H54 (cell line): ENCODE results near the gene CNTNAP2.
"Not testable (repeated sequence)": the region's sequence is repeated elsewhere in the genome, so short reads cannot be mapped to it uniquely, and the experiment has no call there.

ENCODE experiments used
- DNase-seq: peaks from one replicate; pipeline ENCODE4 v3.0.0; 2011; ENCODE audit warnings: low spot score, mixed read lengths; ENCODE audit not compliant: insufficient read length
- FAIRE-seq: peaks from 3 replicates; lab custom pipeline; 2011; peaks lifted over from hg19 to GRCh38; lab: Jason Lieb, UNC
- POLR2A ChIP-seq: IDR thresholded peaks from 2 replicates; pipeline ENCODE4 v1.6.1; 2011; ENCODE audit warnings: low read depth, mild to moderate bottlenecking, low read length

The CNTNAP2 gene

GRCh38 chr7:148296994-148297644 lies 2180.5 kb downstream of the CNTNAP2 start:
- no peak for FAIRE-seq

GRCh38 chr7:148298768-148299167 lies 2182.2 kb downstream of the CNTNAP2 start:
- DNase-seq, FAIRE-seq: not testable (repeated sequence)

More at GRCh38 chr7:148296994-148297644, 2180.5 kb downstream of the CNTNAP2 start:
- no peak for TF ChIP-seq POLR2A
- DNase-seq: no peak

- no peak for DNase-seq
- no peak for TF ChIP-seq POLR2A
- FAIRE-seq: no peak
Measured at GRCh38 chr7:148299350-148300276, 2183.0 kb downstream of the CNTNAP2 start.

GRCh38 chr7:148302436-148302835 lies 2185.8 kb downstream of the CNTNAP2 start:
- DNase-seq, FAIRE-seq: not testable (repeated sequence)

GRCh38 chr7:148303295-148304082 lies 2186.9 kb downstream of the CNTNAP2 start:
- DNase-seq (no peak), FAIRE-seq (no peak)
- no peak for TF ChIP-seq POLR2A

- DNase-seq: no peak
- no peak for TF ChIP-seq POLR2A
- FAIRE-seq: no peak
Measured at GRCh38 chr7:148304083-148304335, 2187.4 kb downstream of the CNTNAP2 start.

GRCh38 chr7:148304456-148304855 lies 2187.9 kb downstream of the CNTNAP2 start:
- no peak for TF ChIP-seq POLR2A
- no peak for DNase-seq
- FAIRE-seq: no peak

- DNase-seq (no peak), FAIRE-seq (no peak)
- no peak for TF ChIP-seq POLR2A
Measured at GRCh38 chr7:148306759-148307158, 2190.2 kb downstream of the CNTNAP2 start.

GRCh38 chr7:148318102-148318811 lies 2201.7 kb downstream of the CNTNAP2 start:
- DNase-seq (no peak), FAIRE-seq (no peak)
- no peak for TF ChIP-seq POLR2A

GRCh38 chr7:148318838-148319237 lies 2202.2 kb downstream of the CNTNAP2 start:
- FAIRE-seq (no peak), DNase-seq (no peak)
- no peak for TF ChIP-seq POLR2A

GRCh38 chr7:148319316-148319808 lies 2202.8 kb downstream of the CNTNAP2 start:
- TF ChIP-seq POLR2A: no peak
- no peak for DNase-seq
- FAIRE-seq: no peak

- DNase-seq (no peak), FAIRE-seq (no peak)
- no peak for TF ChIP-seq POLR2A
Measured at GRCh38 chr7:148325208-148325607, 2208.6 kb downstream of the CNTNAP2 start.

- no peak for TF ChIP-seq POLR2A
- DNase-seq (no peak), FAIRE-seq (no peak)
Measured at GRCh38 chr7:148327379-148327778, 2210.8 kb downstream of the CNTNAP2 start.

GRCh38 chr7:148328906-148329305 lies 2212.3 kb downstream of the CNTNAP2 start:
- FAIRE-seq (no peak), DNase-seq (no peak)
- no peak for TF ChIP-seq POLR2A
